ENCODE results near the gene FOXD4.
A peak's percentile ranks its signal among the peaks of the same experiment; 100 is the strongest.
"Not testable (repeated sequence)": the region's sequence is repeated elsewhere in the genome, so short reads cannot be mapped to it uniquely, and the experiment has no call there.

Gene FOXD4

GRCh38 chr9:90851-91250 is 27.4 kb downstream of the FOXD4 start:
- not testable (repeated sequence) for DNase-seq

GRCh38 chr9:88396-89037 is 29.7 kb downstream of the FOXD4 start:
- not testable (repeated sequence) for DNase-seq

GRCh38 chr9:87860-88259 is 30.4 kb downstream of the FOXD4 start:
- not testable (repeated sequence) for DNase-seq

- not testable (repeated sequence) for DNase-seq
These were observed 31.1 kb downstream of the FOXD4 start for GRCh38 chr9:87105-87504.

- DNase-seq, result not testable (repeated sequence)
These were observed 31.5 kb downstream of the FOXD4 start for GRCh38 chr9:86697-87096.

GRCh38 chr9:82932-83689 is 35.1 kb downstream of the FOXD4 start:
- DNase-seq, result not testable (repeated sequence)

GRCh38 chr9:78333-78732 is 39.9 kb downstream of the FOXD4 start:
- DNase-seq, result not testable (repeated sequence)

GRCh38 chr9:76389-76788 is 41.8 kb downstream of the FOXD4 start:
- DNase-seq, result not testable (repeated sequence)

GRCh38 chr9:73900-74525 is 44.2 kb downstream of the FOXD4 start:
- DNase-seq, result not testable (repeated sequence)

- DNase-seq, result peak; percentile 23
These were observed 44.9 kb downstream of the FOXD4 start for GRCh38 chr9:73076-73899.
